Erythroblast (primary cell): Measurements from ENCODE around the gene PRMT1.

ENCODE experiments used
- GATA1 ChIP-seq: IDR thresholded peaks from 2 replicates; pipeline ENCODE4 v1.6.1; 2011; ENCODE audit warnings: low read depth, mild to moderate bottlenecking, control low read depth, low read length, moderate library complexity
- POLR2A ChIP-seq: IDR thresholded peaks from 2 replicates; pipeline ENCODE4 v1.6.1; 2011; ENCODE audit warnings: mild to moderate bottlenecking, low read length

DNA sequence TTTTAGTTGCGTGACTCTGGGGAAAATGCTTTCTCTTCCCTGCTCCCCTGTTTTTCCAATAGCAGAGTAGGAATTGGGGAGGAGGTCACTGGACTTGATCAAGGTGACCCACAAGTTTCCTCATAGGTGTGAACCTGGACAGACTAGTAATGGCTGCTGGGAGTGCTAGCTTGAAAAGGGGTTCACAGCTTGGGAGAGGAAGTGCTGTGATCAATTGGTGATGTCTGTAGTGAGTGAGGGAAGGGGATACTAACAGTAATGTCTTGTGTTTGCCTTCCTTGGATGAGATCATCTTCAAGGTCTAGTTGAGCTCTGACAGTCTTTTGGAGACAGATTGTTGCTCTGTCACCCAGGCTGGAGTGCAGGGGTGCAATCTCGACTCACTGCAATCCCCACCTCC is 9.6 kb upstream of the PRMT1 start:
- TF ChIP-seq POLR2A: no peak
- no peak for TF ChIP-seq GATA1
